Measurements from ENCODE around the gene COG5.

COG5 gene

GRCh38 chr7:107453388-107453787 is 110.3 kb downstream of the COG5 start:
- DNase-seq = no peak

DNA sequence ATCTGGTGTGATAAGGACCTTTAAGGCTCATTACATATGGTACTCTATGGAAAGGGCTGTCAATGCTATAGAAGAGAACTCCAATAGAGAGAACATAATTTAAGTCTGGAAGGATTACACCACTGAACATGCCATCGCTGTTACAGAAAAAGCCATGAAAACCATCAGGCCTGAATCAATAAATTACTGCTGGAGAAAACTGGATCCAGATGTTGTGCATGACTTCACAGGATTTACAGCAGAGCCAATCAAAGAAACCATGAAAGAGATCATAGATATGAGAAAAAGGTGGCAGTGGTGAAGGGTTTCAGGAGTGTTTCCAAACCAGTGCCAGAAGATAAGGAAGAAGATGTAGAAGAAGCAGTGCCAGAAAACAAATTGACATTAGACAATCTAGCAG is 112.8 kb downstream of the COG5 start:
- DNase-seq = no peak

GRCh38 chr7:107446988-107447387 is 116.7 kb downstream of the COG5 start:
- DNase-seq = no peak

DNA sequence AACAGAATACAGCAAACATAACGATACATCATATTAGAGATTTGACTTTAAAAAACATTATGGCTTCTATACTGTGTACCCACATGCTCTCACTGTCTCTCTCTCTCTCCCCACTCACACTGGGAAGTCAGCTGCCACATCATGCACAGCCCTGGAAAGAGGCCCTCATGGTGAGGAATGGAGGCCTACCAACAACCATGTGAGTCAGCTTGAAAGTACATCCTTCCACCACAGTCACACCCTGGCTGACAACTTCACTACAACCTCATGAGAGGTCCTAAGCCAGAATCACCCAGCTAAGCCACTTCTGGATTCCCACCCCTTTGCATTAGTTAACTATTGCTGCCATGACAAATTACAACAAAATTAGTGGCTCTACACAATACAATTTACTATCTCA is 117.2 kb downstream of the COG5 start:
- DNase-seq = no peak

DNA sequence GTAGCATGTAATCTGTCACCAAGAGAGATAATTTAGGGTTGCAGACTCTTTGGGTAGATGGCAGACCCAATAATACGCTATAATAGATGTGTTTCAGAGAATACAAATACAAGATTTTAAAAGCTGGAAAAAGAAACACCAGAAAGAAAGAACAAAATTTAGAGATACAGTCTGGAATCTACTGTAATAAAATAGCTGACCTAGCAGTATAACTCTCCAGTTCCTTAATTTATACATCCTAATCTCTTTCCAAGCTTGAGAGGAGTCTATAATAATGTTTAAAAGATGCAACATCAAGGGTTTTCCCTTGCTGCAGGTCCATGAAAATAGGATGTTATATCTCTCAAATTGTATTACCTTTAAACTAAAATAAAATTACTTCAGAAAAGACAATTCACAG is 121.0 kb downstream of the COG5 start:
- DNase-seq = no peak

GRCh38 chr7:107441581-107442422 is 121.9 kb downstream of the COG5 start:
- DNase-seq = no peak

DNA sequence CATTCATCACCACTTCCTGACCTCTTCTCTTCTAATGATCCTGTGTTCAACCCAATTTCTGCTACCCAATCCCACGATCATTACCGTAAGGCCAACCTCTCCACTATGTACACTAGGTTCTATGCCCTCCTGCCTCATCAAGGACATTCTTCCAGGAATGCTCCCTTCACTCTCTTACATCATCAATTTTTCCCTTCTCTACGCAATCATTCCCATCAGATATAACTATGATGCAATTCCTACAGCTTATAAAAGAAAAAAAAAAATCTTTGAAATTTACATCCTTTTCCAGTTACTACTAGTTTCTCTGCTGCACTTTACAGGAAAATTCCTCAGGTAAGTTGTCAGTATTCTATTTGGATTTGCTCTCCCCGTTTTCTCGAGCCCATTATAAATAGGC is 124.7 kb downstream of the COG5 start:
- no peak for DNase-seq

DNA sequence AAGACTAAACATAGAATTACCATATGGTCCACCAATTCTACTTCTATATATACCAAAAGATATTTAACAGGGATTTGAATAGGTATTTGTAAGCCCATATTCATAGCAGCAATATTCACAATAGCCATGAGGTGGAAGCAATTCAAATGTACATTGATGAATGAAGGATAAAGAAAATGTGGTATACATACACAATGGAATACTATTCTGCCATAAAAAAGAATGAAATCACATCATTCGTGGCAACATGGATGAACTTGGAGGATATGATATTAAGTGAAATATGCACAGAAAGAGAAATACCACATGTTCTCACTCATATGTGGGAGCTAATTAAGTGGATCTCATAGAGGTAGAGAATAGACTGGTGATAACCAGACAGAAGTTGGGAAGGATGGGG is 128.0 kb downstream of the COG5 start:
- no peak for DNase-seq

DNA sequence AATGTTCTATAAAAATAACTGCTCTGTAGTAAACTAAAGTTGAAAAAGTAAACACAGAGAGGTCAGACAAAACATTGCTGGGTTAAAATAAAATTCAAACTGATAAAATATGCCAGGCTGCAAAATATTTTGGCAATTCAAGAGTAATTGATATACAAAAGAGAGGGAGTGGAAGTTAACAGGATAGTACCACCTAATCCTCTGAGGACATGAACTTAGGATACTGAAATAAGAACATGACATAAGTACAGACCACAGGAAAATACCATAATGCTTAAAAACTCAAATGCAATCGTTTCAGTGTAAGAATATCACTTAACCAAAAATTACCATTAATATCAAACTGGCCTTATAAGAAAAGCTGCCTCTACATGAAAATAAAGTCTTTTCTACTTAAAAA is 131.5 kb downstream of the COG5 start:
- no peak for DNase-seq

DNA sequence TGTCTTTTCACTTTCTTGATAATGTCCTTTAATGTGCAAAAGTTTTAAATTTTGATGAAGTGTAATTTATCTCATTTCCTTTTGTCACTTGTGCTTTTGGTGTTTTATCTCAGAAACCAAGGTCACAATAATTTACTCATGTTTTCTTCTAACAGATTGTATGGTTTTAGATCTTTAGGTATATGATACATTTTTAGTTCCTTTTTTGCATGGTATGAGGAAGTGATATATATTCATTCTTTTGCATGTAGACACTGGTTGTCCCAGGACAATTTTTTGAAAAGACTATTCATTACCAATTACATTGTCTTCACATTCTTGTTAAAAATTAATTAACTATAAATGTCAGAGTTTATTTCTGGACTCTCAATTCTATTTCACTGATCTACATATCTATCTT is 133.7 kb downstream of the COG5 start:
- no peak for DNase-seq

GRCh38 chr7:107428642-107429041 is 135.1 kb downstream of the COG5 start:
- no peak for DNase-seq

DNA sequence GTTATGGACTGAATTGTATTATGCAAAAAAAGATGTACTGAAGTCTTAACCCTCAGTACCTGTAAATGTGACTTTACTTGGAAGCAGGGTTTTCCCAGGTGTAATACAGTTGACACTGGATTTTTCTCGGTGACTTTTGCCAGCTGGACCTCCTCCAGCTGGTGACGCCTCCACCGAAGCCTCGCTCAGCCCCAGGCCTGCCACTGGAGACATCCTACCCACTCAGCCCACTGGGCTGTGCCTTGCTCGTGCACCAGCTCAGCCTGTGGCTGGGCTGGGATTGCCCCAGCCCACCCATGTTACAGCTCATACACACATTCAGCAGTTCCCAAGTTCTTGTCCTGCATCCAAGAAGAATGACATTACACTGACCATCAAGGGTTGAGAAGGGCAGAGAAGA is 136.3 kb downstream of the COG5 start:
- DNase-seq = no peak

GRCh38 chr7:107414198-107414597 is 149.5 kb downstream of the COG5 start:
- no peak for DNase-seq

DNA sequence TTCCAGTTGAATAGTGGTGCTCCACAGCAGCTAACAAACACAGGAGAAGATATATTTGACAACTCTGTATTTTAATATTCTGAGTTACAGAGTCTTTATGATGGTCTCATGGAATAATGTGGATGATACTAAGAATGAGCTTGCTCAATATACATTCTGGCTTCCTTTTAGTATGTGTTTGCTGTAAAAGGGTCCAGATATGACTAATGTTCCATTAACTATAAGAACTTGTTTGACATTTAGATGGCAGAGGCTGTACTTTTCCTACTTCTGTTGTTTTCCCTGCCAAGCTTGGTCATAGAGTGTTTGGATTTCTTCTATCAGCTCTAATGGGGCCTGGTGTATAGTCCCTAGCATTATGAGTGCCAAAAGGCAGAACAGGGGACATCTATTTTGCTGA is 155.4 kb downstream of the COG5 start:
- no peak for DNase-seq

GRCh38 chr7:107405559-107405958 is 158.2 kb downstream of the COG5 start:
- DNase-seq = no peak

DNA sequence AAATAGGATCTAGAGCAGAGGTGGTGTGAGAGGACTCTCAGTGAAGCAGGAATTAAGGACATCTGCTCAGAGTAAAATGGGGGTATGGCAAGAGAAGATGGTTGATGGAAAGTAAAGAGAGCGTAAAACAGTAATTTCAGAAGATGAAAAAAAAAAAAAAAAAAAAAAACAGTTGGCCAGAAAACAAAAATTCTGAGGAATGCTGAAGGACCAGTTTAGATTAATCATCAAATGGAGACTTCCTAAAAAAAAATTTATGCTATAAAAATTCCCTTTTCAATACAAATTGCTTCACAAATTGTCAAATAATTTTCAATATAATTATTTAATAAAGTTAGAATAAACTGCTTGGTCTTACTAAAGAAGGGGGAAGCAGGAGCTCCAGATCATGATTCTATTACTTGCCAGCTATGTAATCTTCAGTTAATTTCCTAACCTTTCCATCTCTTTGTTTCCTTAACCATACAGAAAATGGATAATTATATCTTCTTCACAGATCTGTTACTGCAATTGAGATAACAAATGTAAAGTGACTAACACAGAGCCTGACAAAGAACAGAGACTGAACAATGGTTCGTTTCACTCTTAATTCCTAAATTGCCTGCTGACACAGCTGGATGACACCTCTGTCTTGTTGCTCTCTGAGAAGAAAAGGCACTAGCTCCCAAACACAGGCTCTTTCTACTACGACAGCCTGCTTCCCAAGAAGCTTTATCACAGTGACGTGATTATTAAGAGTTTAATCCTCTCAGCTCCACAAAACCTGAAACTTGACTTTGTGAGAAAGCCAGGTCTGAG is 158.8 kb downstream of the COG5 start:
- DNase-seq = peak; percentile 33

DNA sequence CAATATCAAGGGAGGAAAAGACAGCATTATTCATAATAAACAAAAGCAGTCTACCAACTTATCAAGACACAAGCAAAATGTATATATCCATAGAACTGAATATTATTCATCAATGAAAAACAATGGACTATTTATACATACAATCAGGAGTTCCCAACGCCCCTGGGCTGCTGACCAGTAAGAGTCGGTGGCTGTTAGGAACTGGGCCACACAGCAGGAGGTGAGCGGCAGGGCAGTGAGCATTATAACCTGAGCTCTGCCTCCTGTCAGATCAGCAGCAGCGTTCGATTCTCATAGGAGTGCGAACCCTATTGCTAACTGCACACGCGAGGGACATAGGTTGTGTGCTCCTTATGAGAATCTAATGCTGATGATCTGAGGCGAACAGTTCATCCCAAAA is 165.6 kb downstream of the COG5 start:
- no peak for DNase-seq

DNA sequence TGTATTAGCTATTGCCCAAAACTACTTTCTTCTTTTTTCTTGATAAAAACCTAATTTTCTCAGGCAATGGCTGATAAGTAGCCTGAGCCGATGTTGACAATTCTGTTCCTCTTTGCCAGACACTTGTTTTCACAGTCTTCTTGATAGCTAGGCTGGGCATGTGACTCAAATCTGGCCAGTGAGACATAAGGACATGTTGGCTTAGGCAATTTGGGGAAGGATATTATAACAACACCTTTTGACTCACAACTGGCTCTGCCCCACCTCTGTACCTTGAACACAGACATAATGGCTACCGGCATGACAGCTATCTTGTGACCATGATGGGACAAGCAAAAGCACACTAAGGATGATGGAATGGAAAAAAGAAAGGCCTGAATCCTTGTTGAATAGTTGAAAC is 166.7 kb downstream of the COG5 start:
- no peak for DNase-seq

DNA sequence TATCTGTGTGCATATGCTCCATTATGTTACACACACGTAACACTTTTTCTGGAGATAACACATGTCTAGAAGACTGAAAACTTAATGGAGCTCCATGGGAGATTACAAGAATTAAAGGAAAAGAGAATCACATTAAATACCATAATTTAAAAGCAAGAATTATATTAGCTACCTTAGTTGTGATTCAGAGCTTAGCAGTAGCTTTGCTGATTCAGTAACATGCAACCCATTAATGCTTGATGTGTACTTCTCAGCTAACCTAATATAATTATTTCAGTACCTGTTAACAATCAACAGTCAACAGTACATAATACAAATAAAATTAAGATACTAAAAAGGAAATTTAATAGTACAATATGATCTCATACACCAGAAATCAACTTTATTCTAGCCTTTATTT is 167.6 kb downstream of the COG5 start:
- DNase-seq = no peak

DNA sequence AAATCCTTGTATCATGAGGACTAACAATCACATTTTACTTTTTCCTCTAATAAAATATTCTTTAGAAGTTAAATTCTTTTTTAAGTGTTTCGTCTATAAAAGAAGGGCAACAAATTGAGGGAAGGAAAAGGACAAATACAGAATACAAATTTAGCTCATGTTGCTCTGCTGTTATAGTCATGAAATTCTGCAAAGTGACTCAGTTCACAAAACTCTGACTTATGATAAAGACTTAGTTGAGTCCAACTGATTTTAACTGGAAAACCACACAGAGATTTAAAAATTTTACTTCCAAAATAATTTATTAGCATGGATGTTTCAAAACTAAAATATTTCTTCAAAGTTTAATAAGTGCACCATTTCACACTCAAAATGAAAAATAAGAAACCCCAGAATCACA is 168.9 kb downstream of the COG5 start:
- no peak for DNase-seq

DNA sequence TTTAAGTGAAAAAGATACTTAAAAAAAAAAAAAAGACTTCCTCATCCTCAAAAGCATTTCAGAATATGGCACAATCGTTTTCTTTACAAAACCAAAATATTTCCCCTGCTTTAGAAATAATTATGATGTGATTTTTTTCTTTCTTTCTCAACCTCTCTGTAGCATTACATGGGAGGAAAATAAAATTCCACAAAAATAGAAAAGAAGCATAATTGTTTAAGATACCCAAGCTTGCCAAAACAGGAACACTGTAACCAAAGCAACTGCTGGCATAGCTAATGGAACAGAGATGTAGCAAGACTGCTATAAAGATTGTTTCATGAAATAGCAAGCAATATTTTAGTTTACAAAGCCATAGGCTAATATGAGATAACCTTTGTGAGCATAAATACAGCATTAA is 169.4 kb downstream of the COG5 start:
- DNase-seq = no peak

- no peak for DNase-seq
These were observed 170.9 kb downstream of the COG5 start for GRCh38 chr7:107392830-107393229.

DNA sequence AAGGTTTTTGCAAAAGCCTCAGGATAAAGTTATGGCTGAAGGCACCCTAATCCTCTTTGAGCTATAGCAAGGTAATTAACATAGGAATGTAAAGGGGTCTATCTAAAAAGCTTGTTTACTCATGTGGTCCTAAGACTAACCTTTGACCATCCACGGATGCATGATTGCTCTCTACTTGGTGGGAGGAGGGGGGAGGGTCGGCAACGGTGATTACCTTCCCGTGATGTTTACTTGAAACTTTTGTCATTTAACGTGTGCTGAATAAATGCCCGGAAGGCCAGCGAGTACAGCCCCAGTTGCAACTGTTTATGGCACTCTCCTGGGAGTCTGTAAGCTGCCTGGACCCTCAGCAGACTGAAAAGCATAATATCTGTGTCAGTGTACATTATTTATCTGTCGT is 172.8 kb downstream of the COG5 start:
- DNase-seq = no peak

GRCh38 chr7:107388604-107389003 is 175.1 kb downstream of the COG5 start:
- DNase-seq = no peak
